ENCODE results near the gene FRMD3. TPM values are rescaled to one million over a fixed set of nuclear protein-coding genes. Genes with fewer than 3 reads are reported as not detected.

FRMD3 gene
- total and polyA plus RNA-seq, 2 donors (not counting 1 experiment from before 2014, with no cell fraction given) = 0.19 to 0.66 TPM

GRCh38 chr9:83582029-83582428 is 43.8 kb upstream of the FRMD3 start:
- H3K9ac ChIP-seq (ENCODE audit: insufficient read depth, low read length) = no peak overlapping the region
- no peaks in the 10 kb centered on the region for H3K79me2 ChIP-seq (ENCODE audit: control insufficient read depth, insufficient read depth, low read length)
- no peaks in the 10 kb centered on the region for H3K9me3 ChIP-seq (ENCODE audit: control insufficient read depth, insufficient read depth, low read depth, low read length)
- no peaks in the 10 kb centered on the region for H3K27me3 ChIP-seq (ENCODE audit: control insufficient read depth, insufficient read depth, low read length)
- no peaks in the 10 kb centered on the region for H3K36me3 ChIP-seq (ENCODE audit: control insufficient read depth, insufficient read depth, low read length)
- peak; percentile 37 to 49 for DNase-seq (ENCODE audit: low read depth in 2 of 2)
- no peak overlapping the region for H3K4me2 ChIP-seq (ENCODE audit: extremely low read depth, insufficient read depth, low read length)
- TF ChIP-seq CTCF (conservative IDR thresholded peaks at IDR 0.05 in 1 of 2, IDR thresholded peaks at IDR 0.05 in 1 of 2; ENCODE audit: low read depth in 1 of 2, low read length in 2 of 2) = no peak
- TF ChIP-seq EZH2 (IDR thresholded peaks at IDR 0.05; ENCODE audit: low read length, missing control alignments) = no peak
- H3K4me1 ChIP-seq (ENCODE audit: control insufficient read depth, extremely low read depth, insufficient read depth, low read length) = no peaks in the 10 kb centered on the region
- no peak overlapping the region for H3K27ac ChIP-seq (ENCODE audit: insufficient read depth, low read length)
- H3K4me3 ChIP-seq (replicated peaks in 1 of 4; ENCODE audit: control extremely low read depth in 1 of 4, insufficient read depth in 1 of 4, low read depth in 3 of 4, low read length in 4 of 4) = no peak overlapping the region
- H2AFZ ChIP-seq (ENCODE audit: low read length) = no peak overlapping the region
- H4K20me1 ChIP-seq (ENCODE audit: control insufficient read depth, extremely low read depth, insufficient read depth, low read length) = no peaks in the 10 kb centered on the region

GRCh38 chr9:83574482-83574881 is 36.3 kb upstream of the FRMD3 start:
- H3K4me2 ChIP-seq (ENCODE audit: extremely low read depth, insufficient read depth, low read length) = no peak overlapping the region
- no peak overlapping the region for H3K27ac ChIP-seq (ENCODE audit: insufficient read depth, low read length)
- H3K9ac ChIP-seq (ENCODE audit: insufficient read depth, low read length) = no peak overlapping the region
- H4K20me1 ChIP-seq (ENCODE audit: control insufficient read depth, extremely low read depth, insufficient read depth, low read length) = no peaks in the 10 kb centered on the region
- H3K9me3 ChIP-seq (ENCODE audit: control insufficient read depth, insufficient read depth, low read depth, low read length) = no peaks in the 10 kb centered on the region
- no peak overlapping the region for H3K4me3 ChIP-seq (replicated peaks in 1 of 4; ENCODE audit: control extremely low read depth in 1 of 4, insufficient read depth in 1 of 4, low read depth in 3 of 4, low read length in 4 of 4)
- no peak for TF ChIP-seq EZH2 (IDR thresholded peaks at IDR 0.05; ENCODE audit: low read length, missing control alignments)
- no peak for TF ChIP-seq CTCF (conservative IDR thresholded peaks at IDR 0.05 in 1 of 2, IDR thresholded peaks at IDR 0.05 in 1 of 2; ENCODE audit: low read depth in 1 of 2, low read length in 2 of 2)
- H3K79me2 ChIP-seq (ENCODE audit: control insufficient read depth, insufficient read depth, low read length) = no peaks in the 10 kb centered on the region
- DNase-seq (ENCODE audit: low read depth in 2 of 2) = no peak
- H3K27me3 ChIP-seq (ENCODE audit: control insufficient read depth, insufficient read depth, low read length) = no peaks in the 10 kb centered on the region
- H3K4me1 ChIP-seq (ENCODE audit: control insufficient read depth, extremely low read depth, insufficient read depth, low read length) = no peaks in the 10 kb centered on the region
- no peaks in the 10 kb centered on the region for H3K36me3 ChIP-seq (ENCODE audit: control insufficient read depth, insufficient read depth, low read length)
- H2AFZ ChIP-seq (ENCODE audit: low read length) = no peak overlapping the region

GRCh38 chr9:83572524-83572923 is 34.3 kb upstream of the FRMD3 start:
- Histone ChIP-seq H3K4me3 (replicated peaks in 1 of 4; ENCODE audit: control extremely low read depth in 1 of 4, insufficient read depth in 1 of 4, low read depth in 3 of 4, low read length in 4 of 4) (no peak overlapping the region), H3K4me2 (ENCODE audit: extremely low read depth, insufficient read depth, low read length) (no peak overlapping the region)

More at GRCh38 chr9:83572524-83572923, 34.3 kb upstream of the FRMD3 start:
- TF ChIP-seq CTCF (conservative IDR thresholded peaks at IDR 0.05 in 1 of 2, IDR thresholded peaks at IDR 0.05 in 1 of 2; ENCODE audit: low read depth in 1 of 2, low read length in 2 of 2) = no peak
- Histone ChIP-seq H2AFZ (ENCODE audit: low read length) (no peak overlapping the region), H3K4me1 (ENCODE audit: control insufficient read depth, extremely low read depth, insufficient read depth, low read length) (no peaks in the 10 kb centered on the region), H3K9me3 (ENCODE audit: control insufficient read depth, insufficient read depth, low read depth, low read length) (no peaks in the 10 kb centered on the region), H3K79me2 (ENCODE audit: control insufficient read depth, insufficient read depth, low read length) (no peaks in the 10 kb centered on the region), H3K27ac (ENCODE audit: insufficient read depth, low read length) (no peak overlapping the region), H3K27me3 (ENCODE audit: control insufficient read depth, insufficient read depth, low read length) (no peaks in the 10 kb centered on the region), H3K36me3 (ENCODE audit: control insufficient read depth, insufficient read depth, low read length) (no peaks in the 10 kb centered on the region), H3K9ac (ENCODE audit: insufficient read depth, low read length) (no peak overlapping the region), H4K20me1 (ENCODE audit: control insufficient read depth, extremely low read depth, insufficient read depth, low read length) (no peaks in the 10 kb centered on the region)
- peak in 1 of 2 donors; percentile 64 for DNase-seq (ENCODE audit: low read depth in 2 of 2)

Measured in fibroblast of lung (primary cell).